Hepatocyte (in vitro differentiated cells): Measurements from ENCODE around the gene FAM171A2. TPM values are rescaled to one million over a fixed set of nuclear protein-coding genes. Genes with fewer than 3 reads are reported as not detected.

Experiments
- DNase-seq: peaks from one replicate; pipeline ENCODE4 v3.0.0-alpha.2; 2016; ENCODE audit warnings: low spot score
- H2AFZ ChIP-seq: fragments of 200-600 bp; sonication (generic); 2 replicates; pipeline ENCODE4 v1.6.0; 2016; ENCODE audit warnings: antibody characterized with exemption, mild to moderate bottlenecking
- H3K27ac ChIP-seq: fragments of 200-600 bp; sonication (generic); 2 replicates; pipeline ENCODE4 v1.5.1; 2016; ENCODE audit warnings: mild to moderate bottlenecking
- H3K27me3 ChIP-seq: fragments of 200-600 bp; sonication (generic); 2 replicates; pipeline ENCODE4 v1.6.1; 2016
- H3K36me3 ChIP-seq: fragments of 200-600 bp; sonication (generic); replicated peaks from 2 replicates; pipeline ENCODE4 v1.5.1; 2016; ENCODE audit warnings: low read depth; ENCODE audit not compliant: insufficient read depth
- H3K4me1 ChIP-seq: fragments of 200-600 bp; sonication (generic); 2 replicates; pipeline ENCODE4 v1.5.1; 2016; ENCODE audit warnings: mild to moderate bottlenecking, moderate library complexity; ENCODE audit not compliant: insufficient read depth
- H3K4me2 ChIP-seq: fragments of 200-600 bp; sonication (generic); 2 replicates; pipeline ENCODE4 v1.6.0; 2016
- H3K4me3 ChIP-seq: fragments of 200-600 bp; sonication (generic); 2 replicates; pipeline ENCODE4 v1.5.1; 2016; ENCODE audit warnings: mild to moderate bottlenecking
- H3K79me2 ChIP-seq: fragments of 200-600 bp; sonication (generic); 2 replicates; pipeline ENCODE4 v1.6.0; 2017; ENCODE audit warnings: mild to moderate bottlenecking
- H3K9me2 ChIP-seq: fragments of 200-600 bp; sonication (generic); replicated peaks from 2 replicates; pipeline ENCODE4 v1.6.0; 2017; ENCODE audit warnings: mild to moderate bottlenecking; ENCODE audit not compliant: insufficient read depth
- H3K9me3 ChIP-seq: fragments of 200-600 bp; sonication (generic); 2 replicates; pipeline ENCODE4 v1.5.1; 2016; ENCODE audit warnings: low read depth, mild to moderate bottlenecking
- H4K20me1 ChIP-seq: fragments of 200-600 bp; sonication (generic); 2 replicates; pipeline ENCODE4 v1.6.0; 2016; ENCODE audit warnings: mild to moderate bottlenecking; ENCODE audit not compliant: insufficient read depth, poor library complexity, severe bottlenecking
- CTCF ChIP-seq: fragments of 200-600 bp; sonication (generic); IDR thresholded peaks from 2 replicates; pipeline ENCODE4 v1.5.1; 2016; ENCODE audit warnings: antibody characterized with exemption, mild to moderate bottlenecking; ENCODE audit not compliant: poor library complexity
- EZH2 ChIP-seq: fragments of 200-600 bp; sonication (generic); IDR thresholded peaks from 2 replicates; pipeline ENCODE4 v1.6.1; 2016; ENCODE audit warnings: antibody characterized with exemption, mild to moderate bottlenecking, borderline replicate concordance
- EZH2phosphoT487 ChIP-seq: fragments of 200-600 bp; sonication (generic); IDR thresholded peaks from one replicate; pipeline ENCODE4 v1.6.1; 2018; ENCODE audit warnings: antibody characterized with exemption, mild to moderate bottlenecking, low read depth, moderate library complexity; ENCODE audit not compliant: unreplicated experiment, severe bottlenecking
- WGBS: methylation state at CpG from one replicate; pipeline ENCODE4 v1.1.6; 2016; ENCODE audit warnings: low lambda C conversion rate; ENCODE audit errors: missing lambda C conversion rate; 5-methylcytosine and 5-hydroxymethylcytosine counted together
- polyA plus RNA-seq: library from polyadenylated mRNA; unstranded; fragments of >200 nt; fragmentation: Nextera tagmentation; extraction: Ambion mirVana; gene quantifications from 2 replicates; pipeline ENCODE4 v1.2.1, GENCODE V29; 2016
- total RNA-seq: library from RNA; depleted of rRNA; stranded (reverse); fragments of >200 nt; gene quantifications from 2 replicates; pipeline ENCODE4 v1.2.3, GENCODE V29; 2014

Gene FAM171A2
- total and polyA plus RNA-seq, 2 experiments from 2014 or later = 13.9 to 22.8 TPM

GRCh38 chr17:44310609-44311376, 52.9 kb downstream of the FAM171A2 start:
- TF ChIP-seq EZH2 = no peak
- H3K4me1 ChIP-seq = peaks cover 12% of the 10 kb centered on the region
- H3K79me2 ChIP-seq = no peaks in the 10 kb centered on the region
- H4K20me1 ChIP-seq = no peaks in the 10 kb centered on the region
- H3K9me3 ChIP-seq = no peaks in the 10 kb centered on the region
- no peak overlapping the region for H3K4me3 ChIP-seq
- no peaks in the 10 kb centered on the region for H3K36me3 ChIP-seq
- peaks cover 36% of the 10 kb centered on the region for H3K27me3 ChIP-seq
- DNase-seq = no peak
- H3K27ac ChIP-seq = no peak overlapping the region
- 76% methylated on average over 10 of the region's 10 CpGs for WGBS
- H3K9me2 ChIP-seq = no peaks in the 10 kb centered on the region
- no peak overlapping the region for H3K4me2 ChIP-seq
- no peak overlapping the region for H2AFZ ChIP-seq

DNA sequence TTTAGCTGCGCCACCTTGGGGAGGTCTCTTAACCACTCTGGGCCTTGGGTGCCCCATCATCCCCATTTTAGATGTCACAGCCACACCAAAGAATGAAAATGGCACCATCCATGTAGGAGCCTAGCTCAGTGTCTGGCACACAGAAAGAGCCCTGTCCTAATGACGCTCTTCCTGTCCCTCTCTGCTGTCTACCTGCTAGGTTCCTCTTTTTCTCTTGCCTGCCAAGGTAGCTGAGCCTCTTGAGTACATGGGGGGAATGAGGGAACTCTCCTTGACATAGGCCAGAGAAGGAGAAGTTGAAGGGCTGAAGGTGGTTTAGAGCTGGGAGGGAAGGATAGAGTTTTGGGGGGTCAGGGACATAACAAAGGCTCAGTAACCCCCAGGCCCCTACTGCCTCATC, 53.5 kb downstream of the FAM171A2 start:
- TF ChIP-seq EZH2 (no peak), EZH2phosphoT487 (no peak), CTCF (no peak)
- Histone ChIP-seq H3K27ac (no peak overlapping the region), H3K36me3 (no peaks in the 10 kb centered on the region), H3K9me2 (no peaks in the 10 kb centered on the region), H3K4me1 (peaks cover 9% of the 10 kb centered on the region), H3K9me3 (no peaks in the 10 kb centered on the region), H3K27me3 (peaks cover 32% of the 10 kb centered on the region), H3K79me2 (no peaks in the 10 kb centered on the region), H3K4me3 (no peak overlapping the region), H4K20me1 (no peaks in the 10 kb centered on the region), H3K4me2 (no peak overlapping the region), H2AFZ (no peak overlapping the region)
- no peak for DNase-seq
- WGBS = 94% methylated on average over 2 of the region's 2 CpGs

GRCh38 chr17:44309472-44309871, 54.2 kb downstream of the FAM171A2 start:
- DNase-seq = no peak
- Histone ChIP-seq H3K9me2 (no peaks in the 10 kb centered on the region), H3K9me3 (no peaks in the 10 kb centered on the region), H3K27me3 (peaks cover 26% of the 10 kb centered on the region), H4K20me1 (no peaks in the 10 kb centered on the region), H2AFZ (no peak overlapping the region), H3K4me3 (no peak overlapping the region), H3K79me2 (no peaks in the 10 kb centered on the region), H3K27ac (no peak overlapping the region), H3K4me2 (no peak overlapping the region), H3K36me3 (no peaks in the 10 kb centered on the region), H3K4me1 (peaks cover 9% of the 10 kb centered on the region)
- TF ChIP-seq CTCF (no peak), EZH2 (no peak), EZH2phosphoT487 (no peak)
- WGBS = 75% methylated on average over 5 of the region's 5 CpGs

DNA sequence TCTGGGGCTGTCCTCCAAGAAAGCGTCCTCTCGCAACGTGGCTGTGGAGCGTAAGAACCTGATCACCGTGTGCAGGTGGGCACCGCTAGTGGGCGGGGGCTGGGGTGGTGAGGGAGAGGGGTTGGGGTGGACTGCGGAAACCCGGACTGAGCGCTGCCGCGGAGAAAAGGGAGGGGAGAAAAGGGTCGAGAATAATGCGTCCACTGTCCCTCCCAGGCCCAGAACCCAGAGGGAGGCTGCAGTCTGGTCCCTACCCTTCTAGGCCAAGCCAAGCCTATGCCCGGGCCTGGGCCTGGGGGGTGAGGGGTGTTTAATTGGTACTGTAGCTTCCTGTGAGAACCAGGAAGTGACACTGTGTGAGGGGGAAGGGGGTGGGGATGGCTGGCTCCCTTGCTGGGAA, 54.8 kb downstream of the FAM171A2 start:
- 3% methylated on average over 4 of the region's 15 CpGs for WGBS
- TF ChIP-seq EZH2 (no peak), EZH2phosphoT487 (no peak), CTCF (no peak)
- Histone ChIP-seq H3K79me2 (no peaks in the 10 kb centered on the region), H3K27me3 (peaks cover 20% of the 10 kb centered on the region), H3K9me2 (no peaks in the 10 kb centered on the region), H2AFZ (no peak overlapping the region), H3K4me2 (peak overlapping the region; percentile 89), H3K27ac (no peak overlapping the region), H3K4me1 (peaks cover 9% of the 10 kb centered on the region), H3K4me3 (no peak overlapping the region), H3K36me3 (no peaks in the 10 kb centered on the region), H3K9me3 (no peaks in the 10 kb centered on the region), H4K20me1 (no peaks in the 10 kb centered on the region)
- no peak for DNase-seq
